Tibial artery (tissue), 4 donors: ENCODE measurements around the gene PDE11A.

Experiments used
- DNase-seq, 2 donors: peaks; one replicate each; pipeline ENCODE4 v3.0.0-alpha.2; 2019
- H3K27ac ChIP-seq, 2 donors: fragments of 200-600 bp; sonication (generic) in 1 of 2; 1 replicate in 1 of 2; 2 replicates in 1 of 2; pipeline ENCODE4 v1.5.1; 2018 to 2019; ENCODE audit warnings: mild to moderate bottlenecking in 1 of 2
- H3K27me3 ChIP-seq, 2 donors: fragments of 200-600 bp; sonication (generic) in 1 of 2; one replicate each; pipeline versions ENCODE4 v1.5.1 to v1.6.0; 2016 to 2019
- H3K36me3 ChIP-seq, 3 donors: fragments of 200-600 bp; sonication (generic) in 2 of 3; one replicate each; pipeline ENCODE4 v1.5.1; 2016 to 2019; ENCODE audit warnings: mild to moderate bottlenecking in 2 of 3
- H3K4me1 ChIP-seq, 4 donors: fragments of 200-600 bp; sonication (generic) in 2 of 4; 1 replicate in 3 of 4; 2 replicates in 1 of 4; pipeline ENCODE4 v1.5.1; 2016 to 2019
- H3K4me3 ChIP-seq, 2 donors: fragments of 200-600 bp; sonication (generic) in 1 of 2; 1 replicate in 1 of 2; 2 replicates in 1 of 2; pipeline ENCODE4 v1.5.1; 2018 to 2019; ENCODE audit warnings: mild to moderate bottlenecking in 2 of 2
- H3K9me3 ChIP-seq, 3 donors: fragments of 200-600 bp; sonication (generic) in 1 of 3; one replicate each; pipeline ENCODE4 v1.5.1; 2016 to 2019
- intact Hi-C: fragments of 100-400 bp; cut with DNase I; formaldehyde crosslinking; loops from one replicate; pipeline ENCODE4 v1.15.0; 2023; ENCODE audit warnings: low total_unique reads
- TF ChIP-seq, protein P1 (sequence below), 2 experiments: fragments of 200-600 bp in 1 of 2; fragments of 450-650 bp in 1 of 2; IDR thresholded peaks; one replicate each; pipeline ENCODE4 v1.5.1; 2017 to 2019; ENCODE audit warnings: antibody characterized with exemption in 2 of 2, mild to moderate bottlenecking in 1 of 2, moderate library complexity in 1 of 2

The PDE11A gene

DNA sequence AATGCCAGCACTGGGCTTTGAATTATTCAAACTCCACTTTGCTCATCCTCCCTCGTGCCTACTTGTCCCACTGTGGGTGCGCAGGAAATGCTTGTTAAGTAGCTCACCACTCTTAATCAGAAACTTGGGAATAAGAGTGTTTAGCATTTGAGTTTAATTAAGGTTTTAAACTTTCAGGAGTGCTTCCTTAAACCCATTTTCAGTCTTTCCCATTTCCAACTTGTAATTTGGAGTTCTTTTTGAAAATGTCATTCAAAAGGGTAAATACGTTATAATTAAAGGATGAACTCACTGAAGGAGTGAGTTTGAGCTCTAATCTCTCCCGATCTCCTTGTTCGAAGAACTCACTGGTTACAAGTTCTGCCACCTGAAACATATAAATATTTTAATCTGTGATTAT, 403.4 kb downstream of the PDE11A start:
- Histone ChIP-seq H3K9me3 (no peaks in the 10 kb centered on the region), H3K27ac (no peak overlapping the region), H3K27me3 (no peaks in the 10 kb centered on the region), H3K4me1 (no peaks in the 10 kb centered on the region), H3K4me3 (no peak overlapping the region), H3K36me3 (no peaks in the 10 kb centered on the region)
- DNase-seq, result no peak
- intact Hi-C loops, result no loop called here
- TF ChIP-seq, protein P1, sequence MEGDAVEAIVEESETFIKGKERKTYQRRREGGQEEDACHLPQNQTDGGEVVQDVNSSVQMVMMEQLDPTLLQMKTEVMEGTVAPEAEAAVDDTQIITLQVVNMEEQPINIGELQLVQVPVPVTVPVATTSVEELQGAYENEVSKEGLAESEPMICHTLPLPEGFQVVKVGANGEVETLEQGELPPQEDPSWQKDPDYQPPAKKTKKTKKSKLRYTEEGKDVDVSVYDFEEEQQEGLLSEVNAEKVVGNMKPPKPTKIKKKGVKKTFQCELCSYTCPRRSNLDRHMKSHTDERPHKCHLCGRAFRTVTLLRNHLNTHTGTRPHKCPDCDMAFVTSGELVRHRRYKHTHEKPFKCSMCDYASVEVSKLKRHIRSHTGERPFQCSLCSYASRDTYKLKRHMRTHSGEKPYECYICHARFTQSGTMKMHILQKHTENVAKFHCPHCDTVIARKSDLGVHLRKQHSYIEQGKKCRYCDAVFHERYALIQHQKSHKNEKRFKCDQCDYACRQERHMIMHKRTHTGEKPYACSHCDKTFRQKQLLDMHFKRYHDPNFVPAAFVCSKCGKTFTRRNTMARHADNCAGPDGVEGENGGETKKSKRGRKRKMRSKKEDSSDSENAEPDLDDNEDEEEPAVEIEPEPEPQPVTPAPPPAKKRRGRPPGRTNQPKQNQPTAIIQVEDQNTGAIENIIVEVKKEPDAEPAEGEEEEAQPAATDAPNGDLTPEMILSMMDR (IDR thresholded peaks at IDR 0.05), result no peak

GRCh38 chr2:177668617-177669016, 404.0 kb downstream of the PDE11A start:
- H3K27ac ChIP-seq, result no peak overlapping the region
- no peaks in the 10 kb centered on the region for H3K36me3 ChIP-seq
- H3K4me1 ChIP-seq, result no peaks in the 10 kb centered on the region
- no peaks in the 10 kb centered on the region for H3K27me3 ChIP-seq
- intact Hi-C loops, result no loop called here
- no peaks in the 10 kb centered on the region for H3K9me3 ChIP-seq
- no peak for DNase-seq
- H3K4me3 ChIP-seq, result no peak overlapping the region
- TF ChIP-seq, protein P1 (IDR thresholded peaks at IDR 0.05), result no peak

DNA sequence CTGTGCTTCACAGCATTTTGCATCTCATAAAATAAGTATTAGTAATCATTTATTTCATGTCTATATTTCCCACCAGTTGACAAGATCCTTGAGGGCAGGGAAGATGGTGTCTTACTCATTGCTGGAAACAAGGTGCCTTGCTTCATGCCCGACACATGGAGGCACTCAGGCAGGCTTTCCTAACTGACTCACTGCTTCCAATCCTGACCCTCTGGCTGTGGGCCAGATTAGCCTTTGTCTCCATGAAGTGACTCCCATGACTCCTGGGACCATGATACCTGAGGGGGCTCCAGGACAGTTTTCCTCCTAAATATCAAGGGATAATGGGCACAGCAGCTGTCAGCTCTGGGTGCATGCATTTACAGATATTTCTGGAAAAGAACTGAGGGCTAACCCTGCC, 405.0 kb downstream of the PDE11A start:
- Histone ChIP-seq H3K4me3 (no peak overlapping the region), H3K27me3 (no peaks in the 10 kb centered on the region), H3K9me3 (no peaks in the 10 kb centered on the region), H3K4me1 (no peaks in the 10 kb centered on the region), H3K36me3 (no peaks in the 10 kb centered on the region), H3K27ac (no peak overlapping the region)
- TF ChIP-seq, protein P1 (IDR thresholded peaks at IDR 0.05), result no peak
- intact Hi-C loops, result no loop called here
- no peak for DNase-seq

DNA sequence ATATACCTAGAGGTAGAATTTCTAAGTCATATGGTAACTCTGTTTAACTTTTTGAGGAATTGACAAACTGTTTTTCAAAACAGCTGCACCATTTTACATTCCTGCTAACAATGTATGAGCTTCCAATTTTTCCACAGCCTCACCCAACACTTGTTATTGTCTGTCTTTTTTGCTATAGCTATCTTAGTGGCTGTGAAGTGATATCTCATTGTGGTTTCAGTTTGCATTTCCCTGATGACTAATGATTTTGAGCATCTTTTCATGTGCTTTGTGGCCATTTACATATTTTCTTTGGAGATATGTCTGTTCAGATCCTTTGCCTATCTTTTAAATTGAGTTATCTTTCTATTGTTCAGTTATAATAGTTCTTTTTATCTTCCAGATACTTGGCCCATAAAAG, 406.2 kb downstream of the PDE11A start:
- Histone ChIP-seq H3K4me3 (no peak overlapping the region), H3K36me3 (no peaks in the 10 kb centered on the region), H3K4me1 (no peaks in the 10 kb centered on the region), H3K9me3 (no peaks in the 10 kb centered on the region), H3K27me3 (no peaks in the 10 kb centered on the region), H3K27ac (no peak overlapping the region)
- intact Hi-C loops, result no loop called here
- TF ChIP-seq, protein P1 (IDR thresholded peaks at IDR 0.05), result no peak
- no peak for DNase-seq

GRCh38 chr2:177665948-177666347, 406.6 kb downstream of the PDE11A start:
- H3K27me3 ChIP-seq, result no peaks in the 10 kb centered on the region
- DNase-seq, result no peak
- H3K4me3 ChIP-seq, result no peak overlapping the region
- no peak overlapping the region for H3K27ac ChIP-seq
- H3K36me3 ChIP-seq, result no peaks in the 10 kb centered on the region
- H3K9me3 ChIP-seq, result no peaks in the 10 kb centered on the region
- TF ChIP-seq, protein P1 (IDR thresholded peaks at IDR 0.05), result no peak
- no peaks in the 10 kb centered on the region for H3K4me1 ChIP-seq
- intact Hi-C loops, result no loop called here

DNA sequence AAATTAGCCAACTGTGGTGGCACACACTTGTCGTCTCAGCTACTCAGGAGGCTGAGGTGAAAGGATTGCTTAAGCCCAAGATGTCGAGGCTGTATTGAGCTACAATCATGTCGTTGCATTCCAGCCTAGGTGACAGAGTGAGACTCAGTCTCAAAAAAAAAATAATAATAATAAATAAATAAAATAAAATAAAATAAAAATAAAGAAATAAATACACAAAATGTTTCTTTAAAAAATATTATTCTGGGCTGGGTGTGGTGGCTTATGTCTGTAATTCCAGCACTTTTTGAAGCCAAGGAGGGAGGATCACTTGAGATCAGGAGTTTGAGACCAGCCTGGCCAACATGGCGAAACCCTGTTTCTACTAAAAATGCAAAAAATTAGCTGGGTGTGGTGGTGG, 407.2 kb downstream of the PDE11A start:
- Histone ChIP-seq H3K27ac (no peak overlapping the region), H3K36me3 (no peaks in the 10 kb centered on the region), H3K4me3 (no peak overlapping the region), H3K9me3 (no peaks in the 10 kb centered on the region), H3K27me3 (no peaks in the 10 kb centered on the region), H3K4me1 (no peaks in the 10 kb centered on the region)
- no peak for DNase-seq
- TF ChIP-seq, protein P1 (IDR thresholded peaks at IDR 0.05), result no peak
- intact Hi-C loops, result no loop called here
